ENCODE data around the gene ADAMTS2.

The ADAMTS2 gene

GRCh38 chr5:179129607-179130071, 215.6 kb downstream of the ADAMTS2 start:
- no peaks in the 10 kb centered on the region for H3K36me3 ChIP-seq (ENCODE audit: insufficient read depth, low read length)
- no peaks in the 10 kb centered on the region for H3K4me1 ChIP-seq (ENCODE audit: insufficient read depth, low read length)
- H3K9me3 ChIP-seq (ENCODE audit: control insufficient read depth, insufficient read depth, low read length): no peaks in the 10 kb centered on the region
- H3K9ac ChIP-seq (ENCODE audit: low read depth, low read length): no peak overlapping the region

GRCh38 chr5:179128976-179129375, 216.3 kb downstream of the ADAMTS2 start:
- no peaks in the 10 kb centered on the region for H3K9me3 ChIP-seq (ENCODE audit: control insufficient read depth, insufficient read depth, low read length)
- H3K9ac ChIP-seq (ENCODE audit: low read depth, low read length): no peak overlapping the region
- H3K4me1 ChIP-seq (ENCODE audit: insufficient read depth, low read length): no peaks in the 10 kb centered on the region
- no peaks in the 10 kb centered on the region for H3K36me3 ChIP-seq (ENCODE audit: insufficient read depth, low read length)

GRCh38 chr5:179128041-179128365, 217.3 kb downstream of the ADAMTS2 start:
- Histone ChIP-seq H3K36me3 (ENCODE audit: insufficient read depth, low read length) (no peaks in the 10 kb centered on the region), H3K9me3 (ENCODE audit: control insufficient read depth, insufficient read depth, low read length) (no peaks in the 10 kb centered on the region), H3K9ac (ENCODE audit: low read depth, low read length) (no peak overlapping the region), H3K4me1 (ENCODE audit: insufficient read depth, low read length) (no peaks in the 10 kb centered on the region)

GRCh38 chr5:179127136-179128040, 217.9 kb downstream of the ADAMTS2 start:
- no peak overlapping the region for H3K9ac ChIP-seq (ENCODE audit: low read depth, low read length)
- H3K36me3 ChIP-seq (ENCODE audit: insufficient read depth, low read length): no peaks in the 10 kb centered on the region
- H3K9me3 ChIP-seq (ENCODE audit: control insufficient read depth, insufficient read depth, low read length): no peaks in the 10 kb centered on the region
- no peaks in the 10 kb centered on the region for H3K4me1 ChIP-seq (ENCODE audit: insufficient read depth, low read length)

GRCh38 chr5:179126506-179126991, 218.7 kb downstream of the ADAMTS2 start:
- Histone ChIP-seq H3K36me3 (ENCODE audit: insufficient read depth, low read length) (no peaks in the 10 kb centered on the region), H3K9ac (ENCODE audit: low read depth, low read length) (no peak overlapping the region), H3K9me3 (ENCODE audit: control insufficient read depth, insufficient read depth, low read length) (no peaks in the 10 kb centered on the region), H3K4me1 (ENCODE audit: insufficient read depth, low read length) (no peaks in the 10 kb centered on the region)

- no peak overlapping the region for H3K9ac ChIP-seq (ENCODE audit: low read depth, low read length)
- H3K4me1 ChIP-seq (ENCODE audit: insufficient read depth, low read length): no peaks in the 10 kb centered on the region
- H3K9me3 ChIP-seq (ENCODE audit: control insufficient read depth, insufficient read depth, low read length): no peaks in the 10 kb centered on the region
Observed at GRCh38 chr5:179125789-179126505, 219.3 kb downstream of the ADAMTS2 start.

GRCh38 chr5:179124853-179125788, 220.1 kb downstream of the ADAMTS2 start:
- H3K4me1 ChIP-seq (ENCODE audit: insufficient read depth, low read length): no peaks in the 10 kb centered on the region
- no peaks in the 10 kb centered on the region for H3K36me3 ChIP-seq (ENCODE audit: insufficient read depth, low read length)
- H3K9me3 ChIP-seq (ENCODE audit: control insufficient read depth, insufficient read depth, low read length): no peaks in the 10 kb centered on the region
- no peak overlapping the region for H3K9ac ChIP-seq (ENCODE audit: low read depth, low read length)

More at GRCh38 chr5:179125789-179126505, 219.3 kb downstream of the ADAMTS2 start:
- H3K36me3 ChIP-seq (ENCODE audit: insufficient read depth, low read length): no peaks in the 10 kb centered on the region

- Histone ChIP-seq H3K4me1 (ENCODE audit: insufficient read depth, low read length) (no peaks in the 10 kb centered on the region), H3K9me3 (ENCODE audit: control insufficient read depth, insufficient read depth, low read length) (no peaks in the 10 kb centered on the region), H3K36me3 (ENCODE audit: insufficient read depth, low read length) (no peaks in the 10 kb centered on the region)
Observed at GRCh38 chr5:179124273-179124852, 220.9 kb downstream of the ADAMTS2 start.

GRCh38 chr5:179123491-179124272, 221.6 kb downstream of the ADAMTS2 start:
- H3K4me1 ChIP-seq (ENCODE audit: insufficient read depth, low read length): no peaks in the 10 kb centered on the region
- H3K36me3 ChIP-seq (ENCODE audit: insufficient read depth, low read length): no peaks in the 10 kb centered on the region
- no peaks in the 10 kb centered on the region for H3K9me3 ChIP-seq (ENCODE audit: control insufficient read depth, insufficient read depth, low read length)
- H3K9ac ChIP-seq (ENCODE audit: low read depth, low read length): no peak overlapping the region

More at GRCh38 chr5:179124273-179124852, 220.9 kb downstream of the ADAMTS2 start:
- no peak overlapping the region for H3K9ac ChIP-seq (ENCODE audit: low read depth, low read length)

GRCh38 chr5:179123109-179123426, 222.2 kb downstream of the ADAMTS2 start:
- H3K4me1 ChIP-seq (ENCODE audit: insufficient read depth, low read length): no peaks in the 10 kb centered on the region
- no peak overlapping the region for H3K9ac ChIP-seq (ENCODE audit: low read depth, low read length)
- no peaks in the 10 kb centered on the region for H3K36me3 ChIP-seq (ENCODE audit: insufficient read depth, low read length)
- no peaks in the 10 kb centered on the region for H3K9me3 ChIP-seq (ENCODE audit: control insufficient read depth, insufficient read depth, low read length)

GRCh38 chr5:179122411-179123108, 222.7 kb downstream of the ADAMTS2 start:
- H3K36me3 ChIP-seq (ENCODE audit: insufficient read depth, low read length): no peaks in the 10 kb centered on the region
- H3K4me1 ChIP-seq (ENCODE audit: insufficient read depth, low read length): no peaks in the 10 kb centered on the region
- no peaks in the 10 kb centered on the region for H3K9me3 ChIP-seq (ENCODE audit: control insufficient read depth, insufficient read depth, low read length)
- no peak overlapping the region for H3K9ac ChIP-seq (ENCODE audit: low read depth, low read length)

- H3K9me3 ChIP-seq (ENCODE audit: control insufficient read depth, insufficient read depth, low read length): no peaks in the 10 kb centered on the region
- H3K36me3 ChIP-seq (ENCODE audit: insufficient read depth, low read length): no peaks in the 10 kb centered on the region
- no peak overlapping the region for H3K9ac ChIP-seq (ENCODE audit: low read depth, low read length)
- H3K4me1 ChIP-seq (ENCODE audit: insufficient read depth, low read length): no peaks in the 10 kb centered on the region
Observed at GRCh38 chr5:179121667-179122111, 223.6 kb downstream of the ADAMTS2 start.

Measured in ES-I3 (cell line).